Thoracic aorta (tissue), 2 donors: ENCODE results near the gene GDPD4. TPM values are rescaled to one million over a fixed set of nuclear protein-coding genes. Genes with fewer than 3 reads are reported as not detected.

Experiments used
- ATAC-seq: fragments of 150-250 bp; one replicate; pipeline ENCODE4 v1.8.0; 2017; ENCODE audit warnings: low read depth; ENCODE audit not compliant: insufficient number of reproducible peaks, low FRiP score
- DNase-seq: peaks from one replicate; pipeline ENCODE4 v3.0.0-alpha.2; 2020; ENCODE audit warnings: low spot score
- H3K27ac ChIP-seq, 2 donors: fragments of 200-600 bp; sonication (generic); 1 replicate in 1 of 2; 2 replicates in 1 of 2; pipeline ENCODE4 v1.5.1; 2016; ENCODE audit warnings: mild to moderate bottlenecking in 2 of 2, moderate library complexity in 2 of 2
- H3K27me3 ChIP-seq: fragments of 200-600 bp; sonication (generic); replicated peaks from 2 replicates; pipeline ENCODE4 v1.6.0; 2016; ENCODE audit warnings: mild to moderate bottlenecking; ENCODE audit not compliant: insufficient read depth
- H3K36me3 ChIP-seq: fragments of 200-600 bp; sonication (generic); one replicate; pipeline ENCODE4 v1.5.1; 2016
- H3K4me1 ChIP-seq, 2 donors: fragments of 200-600 bp; sonication (generic); 1 replicate in 1 of 2; 2 replicates in 1 of 2; pipeline versions ENCODE4 v1.5.1 to v1.6.0; 2016; ENCODE audit warnings: low read depth in 2 of 2, mild to moderate bottlenecking in 1 of 2; ENCODE audit not compliant: control insufficient read depth in 1 of 2
- H3K4me3 ChIP-seq: fragments of 200-600 bp; sonication (generic); 2 replicates; pipeline ENCODE4 v1.5.1; 2016; ENCODE audit warnings: mild to moderate bottlenecking
- H3K9me3 ChIP-seq: fragments of 200-600 bp; sonication (generic); 2 replicates; pipeline ENCODE4 v1.5.1; 2016
- CTCF ChIP-seq: fragments of 200-600 bp; sonication (generic); IDR thresholded peaks from one replicate; pipeline ENCODE4 v1.5.1; 2019; ENCODE audit warnings: antibody characterized with exemption
- total RNA-seq, 2 donors: library from RNA; depleted of rRNA; stranded (reverse); fragments of >200 nt; gene quantifications; one replicate each; pipeline versions ENCODE4 v1.1.0 to v1.2.3, GENCODE V29; 2016

GDPD4 gene
- total RNA-seq, 2 donors from 2014 or later: not detected

- Histone ChIP-seq H3K4me3 (no peak overlapping the region), H3K4me1 (no peaks in the 10 kb centered on the region), H3K27me3 (no peaks in the 10 kb centered on the region), H3K27ac (no peak overlapping the region), H3K36me3 (no peaks in the 10 kb centered on the region), H3K9me3 (no peaks in the 10 kb centered on the region)
- TF ChIP-seq CTCF: no peak
- no peak for ATAC-seq
- DNase-seq: no peak
These were observed 117.2 kb downstream of the GDPD4 start for GRCh38 chr11:77184136-77184860.

GRCh38 chr11:77183431-77183984, 118.0 kb downstream of the GDPD4 start:
- H3K27ac ChIP-seq: no peak overlapping the region
- no peak for TF ChIP-seq CTCF
- no peak overlapping the region for H3K4me3 ChIP-seq
- no peak for ATAC-seq
- no peak for DNase-seq
- H3K9me3 ChIP-seq: no peaks in the 10 kb centered on the region
- H3K4me1 ChIP-seq: no peaks in the 10 kb centered on the region
- H3K36me3 ChIP-seq: no peaks in the 10 kb centered on the region
- H3K27me3 ChIP-seq: no peaks in the 10 kb centered on the region

GRCh38 chr11:77182542-77183430, 118.7 kb downstream of the GDPD4 start:
- Histone ChIP-seq H3K4me3 (no peak overlapping the region), H3K36me3 (no peaks in the 10 kb centered on the region), H3K27me3 (no peaks in the 10 kb centered on the region), H3K4me1 (no peaks in the 10 kb centered on the region), H3K9me3 (no peaks in the 10 kb centered on the region), H3K27ac (no peak overlapping the region)
- DNase-seq (no peak), ATAC-seq (no peak)
- no peak for TF ChIP-seq CTCF

GRCh38 chr11:77181799-77182541, 119.5 kb downstream of the GDPD4 start:
- Histone ChIP-seq H3K9me3 (no peaks in the 10 kb centered on the region), H3K27me3 (no peaks in the 10 kb centered on the region), H3K36me3 (no peaks in the 10 kb centered on the region), H3K4me1 (no peaks in the 10 kb centered on the region), H3K4me3 (no peak overlapping the region), H3K27ac (no peak overlapping the region)
- DNase-seq: no peak
- ATAC-seq: no peak
- no peak for TF ChIP-seq CTCF

- Histone ChIP-seq H3K27me3 (no peaks in the 10 kb centered on the region), H3K27ac (no peak overlapping the region), H3K4me1 (no peaks in the 10 kb centered on the region), H3K36me3 (no peaks in the 10 kb centered on the region), H3K9me3 (no peaks in the 10 kb centered on the region), H3K4me3 (no peak overlapping the region)
- no peak for TF ChIP-seq CTCF
- ATAC-seq: no peak
- DNase-seq: no peak
These were observed 120.3 kb downstream of the GDPD4 start for GRCh38 chr11:77181226-77181625.
